Activated CD4-positive, alpha-beta memory T cell treated with anti-CD3 and anti-CD28 coated beads for 36 hours (primary cell): Measurements from ENCODE around the gene TXNDC5. TPM values are rescaled to one million over a fixed set of nuclear protein-coding genes. Genes with fewer than 3 reads are reported as not detected.

ENCODE experiments used
- CTCF ChIA-PET: fragments of 350-600 bp; sonication (Branson Sonifier 250); formaldehyde crosslinking; loops from one replicate; lab custom pipeline; 2021; ENCODE audit warnings: antibody characterized with exemption, inconsistent platforms; lab: Charles Lee
- POLR2A ChIA-PET: fragments of 350-600 bp; sonication (Branson Sonifier 250); formaldehyde crosslinking; loops from one replicate; lab custom pipeline; 2021; ENCODE audit warnings: antibody characterized with exemption; lab: Charles Lee
- DNase-seq: peaks from one replicate; pipeline ENCODE4 v3.0.0-alpha.2; 2020
- H3K27ac Mint-ChIP-seq: one replicate; pipeline ENCODE4 v1.8.0; 2021; ENCODE audit warnings: mixed read lengths
- H3K27me3 Mint-ChIP-seq: one replicate; pipeline ENCODE4 v1.8.0; 2021; ENCODE audit warnings: mixed read lengths
- H3K36me3 Mint-ChIP-seq: one replicate; pipeline ENCODE4 v1.8.0; 2021; ENCODE audit warnings: mixed read lengths
- H3K4me1 Mint-ChIP-seq: one replicate; pipeline ENCODE4 v1.8.0; 2021; ENCODE audit warnings: low read depth, mixed read lengths
- H3K4me3 Mint-ChIP-seq: one replicate; pipeline ENCODE4 v1.8.0; 2021; ENCODE audit warnings: mild to moderate bottlenecking, mixed read lengths
- H3K9me3 Mint-ChIP-seq: one replicate; pipeline ENCODE4 v1.8.0; 2021; ENCODE audit warnings: mixed read lengths
- intact Hi-C: fragments of 100-400 bp; cut with micrococcal nuclease; formaldehyde crosslinking; loops from one replicate; pipeline ENCODE4 v1.15.1; 2023
- total RNA-seq, 2 experiments: library from RNA; stranded (reverse); gene quantifications; one replicate each; pipeline ENCODE4 v1.2.3, GENCODE V29; 2021

Gene TXNDC5
- total RNA-seq, 2 experiments from 2014 or later: 59.6 to 64.5 TPM

GRCh38 chr6:7879579-7879978 is 31.0 kb downstream of the TXNDC5 start:
- no peak for DNase-seq
- intact Hi-C loops: no loop called here
- ChIA-PET POLR2A (no interaction called here), CTCF (interaction anchor here (1.3 kb wide), 1 partner anchor 156 kb away, joined by 3 read pairs; no protein-coding TSS in a partner anchor)
- no peaks in the 10 kb centered on the region for H3K9me3 Mint-ChIP-seq
- H3K27me3 Mint-ChIP-seq: no peaks in the 10 kb centered on the region
- no peak overlapping the region for H3K4me3 Mint-ChIP-seq
- no peaks in the 10 kb centered on the region for H3K4me1 Mint-ChIP-seq
- H3K27ac Mint-ChIP-seq: no peak overlapping the region
- H3K36me3 Mint-ChIP-seq: peaks cover 36% of the 10 kb centered on the region

DNA sequence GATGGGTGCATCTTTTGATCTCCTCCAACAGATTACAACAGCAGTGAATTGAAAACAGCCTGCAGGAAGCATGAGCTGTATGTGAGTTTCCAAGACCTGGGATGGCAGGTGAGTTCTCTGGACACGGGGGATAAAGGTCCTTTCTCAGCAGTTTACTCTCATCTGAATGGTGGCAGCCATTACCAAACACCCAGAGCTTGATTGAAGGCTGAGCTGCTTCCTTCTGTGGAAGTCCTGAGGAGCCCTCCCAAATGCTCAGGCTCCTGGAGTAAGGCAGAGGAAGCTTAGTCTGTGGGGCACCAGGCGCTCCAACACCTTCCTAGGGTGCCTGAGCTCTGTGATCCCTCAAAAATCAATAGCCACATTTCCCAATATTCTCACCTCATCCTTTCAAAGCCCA is 31.5 kb downstream of the TXNDC5 start:
- no peak for DNase-seq
- Mint-ChIP-seq H3K4me3 (no peak overlapping the region), H3K27ac (no peak overlapping the region), H3K9me3 (peaks cover 2% of the 10 kb centered on the region), H3K36me3 (peaks cover 31% of the 10 kb centered on the region), H3K27me3 (no peaks in the 10 kb centered on the region), H3K4me1 (no peaks in the 10 kb centered on the region)
- intact Hi-C loops: no loop called here
- ChIA-PET CTCF (no interaction called here), POLR2A (no interaction called here)

DNA sequence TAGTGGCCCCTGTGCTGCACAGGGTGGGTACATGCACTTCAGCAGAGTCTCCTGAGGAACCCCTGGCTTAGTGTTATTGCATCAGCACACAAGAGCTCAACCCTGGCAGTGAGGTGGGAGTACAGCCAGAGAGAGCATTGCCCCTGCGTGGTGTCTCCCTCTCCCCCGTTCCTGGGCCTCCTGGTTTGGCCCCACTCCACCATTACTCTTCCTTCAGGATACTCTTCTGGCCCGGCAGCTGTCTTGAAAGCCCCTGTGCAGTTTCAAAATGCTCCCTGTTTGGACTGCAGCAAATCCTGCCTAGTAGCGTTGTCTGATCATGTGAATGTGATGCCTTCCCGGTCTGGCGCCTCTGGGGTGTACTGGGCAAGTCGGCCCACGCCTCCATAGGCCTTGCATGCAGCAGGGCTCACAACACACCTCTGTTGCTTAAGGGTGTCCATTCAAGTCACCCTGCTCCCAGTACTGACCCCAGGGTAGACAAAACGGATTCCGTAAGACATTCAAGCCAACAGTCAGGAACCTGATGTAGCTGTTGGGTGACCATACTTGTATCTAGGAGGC is 32.1 kb downstream of the TXNDC5 start:
- no peak for DNase-seq
- CTCF ChIA-PET: no interaction called here
- H3K27me3 Mint-ChIP-seq: no peaks in the 10 kb centered on the region
- H3K4me1 Mint-ChIP-seq: no peaks in the 10 kb centered on the region
- H3K9me3 Mint-ChIP-seq: peaks cover 7% of the 10 kb centered on the region
- H3K4me3 Mint-ChIP-seq: no peak overlapping the region
- peaks cover 25% of the 10 kb centered on the region for H3K36me3 Mint-ChIP-seq
- no peak overlapping the region for H3K27ac Mint-ChIP-seq
- intact Hi-C loops: no loop called here
- POLR2A ChIA-PET: no interaction called here

- Mint-ChIP-seq H3K9me3 (peaks cover 11% of the 10 kb centered on the region), H3K4me1 (no peaks in the 10 kb centered on the region), H3K27me3 (peaks cover under 1% of the 10 kb centered on the region), H3K36me3 (no peaks in the 10 kb centered on the region), H3K27ac (no peak overlapping the region), H3K4me3 (no peak overlapping the region)
- intact Hi-C loops: no loop called here
- DNase-seq: no peak
- POLR2A ChIA-PET: no interaction called here
- CTCF ChIA-PET: no interaction called here
Observed at GRCh38 chr6:7868926-7869325, 41.7 kb downstream of the TXNDC5 start.

- Mint-ChIP-seq H3K9me3 (no peaks in the 10 kb centered on the region), H3K4me3 (no peak overlapping the region), H3K27me3 (peaks cover 1% of the 10 kb centered on the region), H3K36me3 (no peaks in the 10 kb centered on the region), H3K27ac (no peak overlapping the region), H3K4me1 (no peaks in the 10 kb centered on the region)
- ChIA-PET POLR2A (no interaction called here), CTCF (no interaction called here)
- no peak for DNase-seq
- intact Hi-C loops: no loop called here
Observed at GRCh38 chr6:7866526-7866925, 44.1 kb downstream of the TXNDC5 start.

DNA sequence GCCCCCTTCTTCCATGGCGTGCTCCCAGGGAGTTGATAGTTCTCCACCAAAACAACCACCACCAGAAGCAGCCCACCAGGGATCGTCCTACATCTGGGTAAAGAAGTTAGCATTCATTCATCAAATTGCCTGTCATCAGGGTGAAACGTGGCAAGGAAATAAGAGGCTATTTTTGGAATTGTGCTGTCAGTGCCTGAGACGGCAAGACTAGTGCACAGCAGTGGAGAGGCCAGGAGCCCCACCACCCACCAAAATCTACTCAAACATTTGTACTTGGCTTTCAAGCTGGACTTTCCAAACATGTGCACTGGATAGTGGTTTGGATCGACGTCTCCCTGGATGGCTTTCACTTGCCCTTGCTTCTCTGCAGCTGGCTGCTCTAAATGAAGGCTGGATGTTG is 44.8 kb downstream of the TXNDC5 start:
- Mint-ChIP-seq H3K27me3 (peaks cover 1% of the 10 kb centered on the region), H3K4me3 (no peak overlapping the region), H3K36me3 (no peaks in the 10 kb centered on the region), H3K9me3 (no peaks in the 10 kb centered on the region), H3K4me1 (no peaks in the 10 kb centered on the region), H3K27ac (no peak overlapping the region)
- no peak for DNase-seq
- intact Hi-C loops: no loop called here
- ChIA-PET POLR2A (no interaction called here), CTCF (no interaction called here)

DNA sequence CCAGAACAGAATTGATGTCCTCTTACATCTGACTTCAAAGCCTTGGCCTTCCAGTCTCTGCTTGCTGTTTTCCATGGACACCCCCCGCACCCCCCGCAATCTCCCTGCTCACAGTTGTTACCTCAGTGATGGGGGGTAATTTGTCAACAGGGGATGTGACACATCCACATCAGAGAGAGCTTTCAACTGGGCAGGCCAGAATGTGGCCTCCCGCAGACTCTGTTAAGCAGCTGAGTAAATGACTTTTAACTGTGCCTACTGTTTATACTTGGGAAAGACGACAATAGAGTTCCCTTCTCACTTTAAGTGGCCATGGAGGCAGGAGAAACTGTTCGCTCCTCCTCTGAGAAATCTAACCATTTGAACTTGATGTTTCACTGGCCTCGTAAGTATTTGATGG is 51.0 kb downstream of the TXNDC5 start:
- ChIA-PET CTCF (no interaction called here), POLR2A (no interaction called here)
- Mint-ChIP-seq H3K4me1 (no peaks in the 10 kb centered on the region), H3K4me3 (no peak overlapping the region), H3K27ac (no peak overlapping the region), H3K27me3 (peaks cover 3% of the 10 kb centered on the region), H3K36me3 (no peaks in the 10 kb centered on the region), H3K9me3 (no peaks in the 10 kb centered on the region)
- DNase-seq: no peak
- intact Hi-C loops: no loop called here

- Mint-ChIP-seq H3K27me3 (no peaks in the 10 kb centered on the region), H3K9me3 (peaks cover 20% of the 10 kb centered on the region), H3K27ac (no peak overlapping the region), H3K4me1 (no peaks in the 10 kb centered on the region), H3K4me3 (no peak overlapping the region), H3K36me3 (no peaks in the 10 kb centered on the region)
- ChIA-PET CTCF (no interaction called here), POLR2A (no interaction called here)
- intact Hi-C loops: no loop called here
- no peak for DNase-seq
Observed at GRCh38 chr6:7851780-7852179, 58.8 kb downstream of the TXNDC5 start.

- Mint-ChIP-seq H3K4me3 (no peak overlapping the region), H3K9me3 (peaks cover 20% of the 10 kb centered on the region), H3K4me1 (no peaks in the 10 kb centered on the region), H3K27ac (no peak overlapping the region), H3K27me3 (peaks cover 6% of the 10 kb centered on the region), H3K36me3 (no peaks in the 10 kb centered on the region)
- intact Hi-C loops: no loop called here
- CTCF ChIA-PET: no interaction called here
- POLR2A ChIA-PET: no interaction called here
- DNase-seq: no peak
Observed at GRCh38 chr6:7848229-7848628, 62.4 kb downstream of the TXNDC5 start.

GRCh38 chr6:7846966-7847818 is 63.4 kb downstream of the TXNDC5 start:
- POLR2A ChIA-PET: no interaction called here
- H3K36me3 Mint-ChIP-seq: no peaks in the 10 kb centered on the region
- peaks cover 13% of the 10 kb centered on the region for H3K9me3 Mint-ChIP-seq
- H3K27me3 Mint-ChIP-seq: peaks cover 6% of the 10 kb centered on the region
- CTCF ChIA-PET: no interaction called here
- intact Hi-C loops: no loop called here
- no peak overlapping the region for H3K27ac Mint-ChIP-seq
- no peaks in the 10 kb centered on the region for H3K4me1 Mint-ChIP-seq
- no peak overlapping the region for H3K4me3 Mint-ChIP-seq
- no peak for DNase-seq

DNA sequence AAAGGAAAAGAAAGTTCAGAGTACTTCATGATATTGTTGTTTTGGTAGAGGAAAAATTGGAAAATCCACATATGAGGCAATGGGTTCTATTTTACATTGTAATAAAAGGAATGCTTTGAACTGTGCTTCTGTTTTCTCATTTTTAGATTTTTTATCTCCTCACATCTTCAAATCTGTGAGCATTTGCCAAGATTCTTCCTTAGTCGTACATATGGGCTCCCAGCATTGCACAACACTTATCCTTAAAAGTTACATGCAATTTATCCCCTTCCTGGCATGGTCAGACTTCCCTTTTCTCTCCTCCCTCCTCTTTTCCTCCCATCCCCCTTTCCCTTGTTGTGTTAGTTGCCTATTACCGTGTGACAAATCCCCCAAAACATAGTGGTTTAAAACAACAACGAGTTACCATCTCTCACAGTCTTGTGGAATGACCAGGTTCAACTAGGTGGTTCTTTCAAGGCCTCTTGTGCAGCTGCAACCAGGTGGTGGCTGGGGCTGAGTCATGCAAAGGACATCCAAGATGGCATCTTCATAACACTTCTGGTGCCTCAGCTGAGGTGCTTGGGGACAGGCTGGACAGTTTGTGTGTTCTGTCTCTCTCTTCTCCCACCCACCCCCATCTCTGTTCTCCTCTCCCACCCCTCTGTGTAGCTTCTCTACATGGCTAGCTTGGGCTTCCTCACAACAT is 68.7 kb downstream of the TXNDC5 start:
- DNase-seq: no peak
- Mint-ChIP-seq H3K4me1 (no peaks in the 10 kb centered on the region), H3K9me3 (no peaks in the 10 kb centered on the region), H3K27ac (no peak overlapping the region), H3K36me3 (no peaks in the 10 kb centered on the region), H3K27me3 (peaks cover 14% of the 10 kb centered on the region), H3K4me3 (no peak overlapping the region)
- intact Hi-C loops: no loop called here
- ChIA-PET CTCF (no interaction called here), POLR2A (no interaction called here)

DNA sequence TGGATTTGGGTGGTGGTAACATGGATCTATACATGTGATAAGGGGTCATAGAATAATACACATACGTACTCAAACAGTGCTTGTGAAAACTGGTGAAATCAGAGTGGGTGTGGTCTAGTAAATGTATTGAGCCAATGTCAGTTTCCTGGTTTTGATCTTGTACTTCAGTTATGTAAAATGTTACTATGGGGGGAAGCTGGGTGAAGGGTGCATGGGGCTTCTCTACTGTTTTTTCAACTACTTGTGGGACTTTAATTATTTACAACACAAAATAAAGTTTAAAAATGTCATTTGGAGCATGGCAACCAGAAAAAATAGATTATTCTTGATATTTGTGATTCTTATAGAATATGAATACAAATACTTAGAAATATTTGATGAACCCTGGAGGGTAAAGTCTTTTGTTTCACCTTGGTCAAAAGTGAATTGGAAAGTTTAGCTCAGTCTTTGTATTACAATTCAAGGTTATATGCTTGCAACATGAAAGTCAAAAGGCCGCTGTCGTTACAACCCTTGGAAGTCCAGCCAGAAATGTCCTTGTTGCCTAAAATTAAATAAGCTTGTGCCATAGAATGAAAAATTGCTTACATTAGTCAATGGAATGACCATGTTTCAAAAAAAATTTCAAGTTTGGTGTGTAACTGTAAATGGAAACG is 74.1 kb downstream of the TXNDC5 start:
- H3K36me3 Mint-ChIP-seq: no peaks in the 10 kb centered on the region
- H3K4me3 Mint-ChIP-seq: no peak overlapping the region
- no peak for DNase-seq
- H3K4me1 Mint-ChIP-seq: no peaks in the 10 kb centered on the region
- intact Hi-C loops: no loop called here
- H3K27ac Mint-ChIP-seq: no peak overlapping the region
- no peaks in the 10 kb centered on the region for H3K9me3 Mint-ChIP-seq
- CTCF ChIA-PET: no interaction called here
- POLR2A ChIA-PET: no interaction called here
- peaks cover 16% of the 10 kb centered on the region for H3K27me3 Mint-ChIP-seq
